Measurements from ENCODE around the gene PSPC1. TPM values are rescaled to one million over a fixed set of nuclear protein-coding genes. Genes with fewer than 3 reads are reported as not detected.
A peak's percentile ranks its signal among the peaks of the same experiment; 100 is the strongest.

The PSPC1 gene
- total RNA-seq, 3 donors from 2014 or later (not counting 1 experiment from before 2014, with no cell fraction given): 94.1 to 110 (median 107) TPM

DNA sequence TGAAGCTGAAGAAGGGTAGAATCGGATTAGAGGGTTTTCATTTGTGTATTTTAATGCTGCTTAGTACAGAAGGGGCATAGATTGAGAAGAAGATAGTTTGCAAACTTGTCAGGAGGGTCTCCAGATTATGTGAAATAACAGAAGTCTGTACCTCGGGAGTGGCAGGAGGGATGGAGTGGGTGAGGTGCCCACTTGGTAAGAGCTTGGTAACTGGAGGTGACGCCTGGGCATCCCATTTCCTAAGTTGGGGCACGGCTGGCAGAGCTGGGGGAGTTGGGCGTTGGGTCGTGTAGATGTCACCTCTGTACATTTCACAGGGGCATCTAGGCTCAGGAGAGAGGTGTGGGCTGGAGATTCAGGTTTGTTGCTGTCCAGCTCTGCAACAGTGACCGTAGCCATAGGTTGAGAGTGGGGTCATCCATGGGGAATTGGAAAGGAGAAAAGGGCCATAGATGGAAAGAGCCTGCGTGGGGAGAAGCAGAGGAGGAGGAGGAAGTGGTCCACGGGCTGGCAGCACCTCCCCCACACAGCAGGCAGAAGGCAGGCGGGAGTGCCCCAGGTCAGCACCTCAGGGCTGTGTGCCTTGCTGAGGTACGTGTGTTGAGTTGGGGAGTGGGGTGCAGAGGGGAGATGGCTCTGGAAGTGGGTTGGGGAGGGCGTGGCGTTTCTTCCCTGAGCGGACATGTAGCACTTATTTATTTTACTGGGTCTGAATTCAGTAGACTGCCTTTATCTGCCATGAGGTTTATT, 118.1 kb downstream of the PSPC1 start:
- peaks cover 0 to 10% of the 10 kb centered on the region in 2 donors for H3K4me1 Mint-ChIP-seq
- Histone ChIP-seq H3K4me1 (ENCODE audit: control insufficient read depth, insufficient read depth, low read length) (no peaks in the 10 kb centered on the region), H3K9me3 (ENCODE audit: control insufficient read depth, insufficient read depth, low read length) (no peaks in the 10 kb centered on the region), H3K36me3 (ENCODE audit: control insufficient read depth, insufficient read depth, low read length) (peaks cover 82% of the 10 kb centered on the region), H3K27ac (ENCODE audit: low read length) (no peak overlapping the region), H3K4me3 (ENCODE audit: low read length) (no peak overlapping the region), H3K27me3 (ENCODE audit: control insufficient read depth, insufficient read depth, low read length) (no peaks in the 10 kb centered on the region)
- DNase-seq (no peak), ATAC-seq (no peak)
- no peak overlapping the region for H3K4me3 Mint-ChIP-seq
- WGBS (ENCODE audit: insufficient coverage): 85% methylated on average over 14 of the region's 14 CpGs
- H3K27me3 Mint-ChIP-seq (ENCODE audit: low read depth in 2 of 2): no peaks in the 10 kb centered on the region
- intact Hi-C loops (cut with micrococcal nuclease): no loop called here
- H3K36me3 Mint-ChIP-seq: no peaks in the 10 kb centered on the region
- no peaks in the 10 kb centered on the region for H3K9me3 Mint-ChIP-seq
- TF ChIP-seq, protein P1, sequence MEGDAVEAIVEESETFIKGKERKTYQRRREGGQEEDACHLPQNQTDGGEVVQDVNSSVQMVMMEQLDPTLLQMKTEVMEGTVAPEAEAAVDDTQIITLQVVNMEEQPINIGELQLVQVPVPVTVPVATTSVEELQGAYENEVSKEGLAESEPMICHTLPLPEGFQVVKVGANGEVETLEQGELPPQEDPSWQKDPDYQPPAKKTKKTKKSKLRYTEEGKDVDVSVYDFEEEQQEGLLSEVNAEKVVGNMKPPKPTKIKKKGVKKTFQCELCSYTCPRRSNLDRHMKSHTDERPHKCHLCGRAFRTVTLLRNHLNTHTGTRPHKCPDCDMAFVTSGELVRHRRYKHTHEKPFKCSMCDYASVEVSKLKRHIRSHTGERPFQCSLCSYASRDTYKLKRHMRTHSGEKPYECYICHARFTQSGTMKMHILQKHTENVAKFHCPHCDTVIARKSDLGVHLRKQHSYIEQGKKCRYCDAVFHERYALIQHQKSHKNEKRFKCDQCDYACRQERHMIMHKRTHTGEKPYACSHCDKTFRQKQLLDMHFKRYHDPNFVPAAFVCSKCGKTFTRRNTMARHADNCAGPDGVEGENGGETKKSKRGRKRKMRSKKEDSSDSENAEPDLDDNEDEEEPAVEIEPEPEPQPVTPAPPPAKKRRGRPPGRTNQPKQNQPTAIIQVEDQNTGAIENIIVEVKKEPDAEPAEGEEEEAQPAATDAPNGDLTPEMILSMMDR (IDR thresholded peaks at IDR 0.05): no peak
- peak overlapping the region; percentile 51 to 66 for H3K27ac Mint-ChIP-seq

DNA sequence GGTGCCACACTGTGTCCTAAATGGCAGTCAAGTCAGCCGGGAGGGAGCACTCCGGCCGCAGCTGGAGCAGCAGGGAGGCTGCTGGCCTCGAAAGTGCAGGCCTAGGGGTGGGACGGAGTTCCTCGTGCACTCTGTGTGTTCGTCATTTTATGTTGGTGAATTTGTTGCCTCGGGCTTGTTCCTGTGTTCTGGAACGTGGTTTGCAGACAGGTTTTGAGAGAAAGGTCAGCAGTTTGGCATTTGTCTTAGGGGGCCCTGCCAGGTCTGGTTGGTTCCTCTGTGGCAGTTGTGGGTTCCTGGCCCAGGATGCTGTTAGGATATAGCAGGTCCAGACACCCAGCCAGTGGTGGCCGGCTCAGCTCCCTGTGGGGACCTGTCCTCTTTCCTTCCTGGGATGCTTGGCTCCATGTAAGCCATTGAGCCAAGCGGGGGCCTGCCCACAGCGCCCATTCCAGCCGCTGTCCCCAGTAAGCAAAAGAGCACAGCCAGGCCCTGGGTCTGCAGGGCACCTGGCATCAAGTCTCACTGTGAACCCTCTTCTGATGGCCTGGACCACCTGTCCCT, 119.2 kb downstream of the PSPC1 start:
- TF ChIP-seq, protein P1 (IDR thresholded peaks at IDR 0.05): no peak
- no peaks in the 10 kb centered on the region for H3K36me3 Mint-ChIP-seq
- no peaks in the 10 kb centered on the region for H3K27me3 ChIP-seq (ENCODE audit: control insufficient read depth, insufficient read depth, low read length)
- H3K9me3 ChIP-seq (ENCODE audit: control insufficient read depth, insufficient read depth, low read length): no peaks in the 10 kb centered on the region
- DNase-seq: no peak
- H3K4me1 ChIP-seq (ENCODE audit: control insufficient read depth, insufficient read depth, low read length): no peaks in the 10 kb centered on the region
- H3K4me3 Mint-ChIP-seq: no peak overlapping the region
- no peak overlapping the region for H3K4me3 ChIP-seq (ENCODE audit: low read length)
- no peak overlapping the region for H3K27ac ChIP-seq (ENCODE audit: low read length)
- peaks cover 5 to 14% of the 10 kb centered on the region in 2 donors for H3K4me1 Mint-ChIP-seq
- no peaks in the 10 kb centered on the region for H3K9me3 Mint-ChIP-seq
- H3K27me3 Mint-ChIP-seq (ENCODE audit: low read depth in 2 of 2): no peaks in the 10 kb centered on the region
- 90% methylated on average over 13 of the region's 13 CpGs for whole genome bisulfite sequencing (ENCODE audit: insufficient coverage)
- peaks cover 80% of the 10 kb centered on the region for H3K36me3 ChIP-seq (ENCODE audit: control insufficient read depth, insufficient read depth, low read length)
- H3K27ac Mint-ChIP-seq: peak overlapping the region; percentile 73 to 78
- ATAC-seq: no peak
- intact Hi-C loops (cut with micrococcal nuclease): no loop called here

DNA sequence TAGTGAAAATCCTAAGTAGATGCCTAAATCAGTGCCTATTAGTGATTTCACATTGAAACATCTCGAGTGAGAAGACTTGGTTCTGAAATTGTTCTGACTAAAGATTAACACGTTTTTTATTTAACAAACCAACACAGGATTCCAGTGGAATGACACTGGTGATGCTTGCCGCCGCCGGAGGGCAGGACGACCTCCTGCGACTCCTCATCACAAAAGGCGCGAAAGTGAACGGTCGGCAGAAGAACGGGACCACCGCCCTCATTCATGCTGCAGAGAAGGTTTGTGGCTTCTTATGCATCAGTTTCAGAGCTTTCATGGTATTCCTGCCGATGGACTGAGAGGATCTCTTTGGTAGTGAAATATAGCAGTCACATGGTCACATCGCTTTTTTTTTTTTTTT, 121.2 kb downstream of the PSPC1 start:
- Mint-ChIP-seq H3K27ac (no peak overlapping the region), H3K27me3 (ENCODE audit: low read depth in 2 of 2) (no peaks in the 10 kb centered on the region), H3K9me3 (no peaks in the 10 kb centered on the region), H3K36me3 (no peaks in the 10 kb centered on the region), H3K4me3 (no peak overlapping the region), H3K4me1 (peaks cover 5 to 14% of the 10 kb centered on the region in 2 donors)
- Histone ChIP-seq H3K27ac (ENCODE audit: low read length) (no peak overlapping the region), H3K36me3 (ENCODE audit: control insufficient read depth, insufficient read depth, low read length) (peaks cover 65% of the 10 kb centered on the region), H3K9me3 (ENCODE audit: control insufficient read depth, insufficient read depth, low read length) (no peaks in the 10 kb centered on the region), H3K4me1 (ENCODE audit: control insufficient read depth, insufficient read depth, low read length) (no peaks in the 10 kb centered on the region), H3K27me3 (ENCODE audit: control insufficient read depth, insufficient read depth, low read length) (no peaks in the 10 kb centered on the region), H3K4me3 (ENCODE audit: low read length) (no peak overlapping the region)
- DNase-seq: no peak
- TF ChIP-seq, protein P1 (IDR thresholded peaks at IDR 0.05): no peak
- no peak for ATAC-seq
- intact Hi-C loops (cut with micrococcal nuclease): no loop called here
- WGBS (ENCODE audit: insufficient coverage): 97% methylated on average over 15 of the region's 15 CpGs

All from natural killer cell (primary cell).